ENCODE results near the gene MICU1.
A peak's percentile ranks its signal among the peaks of the same experiment; 100 is the strongest.

The MICU1 gene

DNA sequence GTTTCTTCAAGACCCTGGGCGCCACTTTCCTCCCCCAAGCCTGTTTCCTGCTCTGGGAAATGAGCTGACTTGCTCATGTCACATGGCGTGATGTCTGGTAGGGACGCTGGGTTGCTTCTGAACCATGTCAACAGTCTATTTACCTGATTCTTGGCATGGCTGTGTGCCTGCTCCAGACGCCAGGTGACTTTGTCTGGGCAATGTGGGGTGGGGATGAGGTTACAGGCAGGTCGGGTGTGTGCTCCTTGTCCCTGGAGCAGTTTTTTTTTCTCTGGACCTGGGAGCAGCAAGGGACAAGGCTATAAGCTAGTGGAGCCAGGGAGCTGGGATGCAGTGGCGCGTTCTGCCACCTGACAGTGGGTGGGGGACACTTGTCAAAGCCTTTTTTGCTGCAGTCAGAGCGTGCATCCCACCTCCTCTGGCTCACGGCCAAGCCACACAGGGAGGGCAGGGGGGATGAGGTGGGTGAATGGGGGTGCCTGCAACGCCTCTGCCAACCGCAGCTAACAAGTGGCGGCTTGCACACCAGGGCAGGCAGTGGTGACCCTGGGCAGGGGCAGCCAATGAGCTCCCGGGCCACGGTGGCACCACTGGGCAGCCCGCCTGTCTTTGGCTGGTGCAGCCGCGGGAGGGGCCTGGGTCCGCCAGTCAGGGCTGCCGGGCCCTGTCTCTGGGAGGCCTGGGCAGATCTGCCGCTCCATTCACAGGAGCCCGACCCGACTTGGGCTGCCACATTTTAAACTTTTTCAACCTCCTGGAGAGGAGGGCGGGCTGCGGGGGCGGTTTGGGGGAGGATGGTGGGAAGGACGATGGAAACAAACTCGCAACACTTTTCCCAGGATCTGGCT is 294.1 kb downstream of the MICU1 start:
- Histone ChIP-seq H3K4me3 (ENCODE audit: low read length) (peak overlapping the region; percentile 78), H3K27me3 (ENCODE audit: control insufficient read depth, low read length) (no peaks in the 10 kb centered on the region), H4K20me1 (ENCODE audit: control insufficient read depth, insufficient read depth, low read depth, low read length) (no peaks in the 10 kb centered on the region), H3K4me1 (ENCODE audit: control insufficient read depth, low read length) (peaks cover 82% of the 10 kb centered on the region), H3K36me3 (ENCODE audit: control insufficient read depth, low read length) (peaks cover 37% of the 10 kb centered on the region), H3F3A (ENCODE audit: control insufficient read depth, insufficient read depth) (peaks cover 15% of the 10 kb centered on the region), H3K9me2 (replicated peaks; ENCODE audit: control insufficient read depth, low read length) (no peaks in the 10 kb centered on the region), H3K79me2 (ENCODE audit: control insufficient read depth, low read length) (peaks cover 2% of the 10 kb centered on the region; the same call in 1 of the 2 replicates), H3K9me3 (ENCODE audit: control insufficient read depth, insufficient read depth, low read length) (no peaks in the 10 kb centered on the region), H3K4me2 (ENCODE audit: low read length) (peak overlapping the region; percentile 93), H3K27ac (ENCODE audit: low read depth, low read length) (peak overlapping the region; percentile 90)
- TF ChIP-seq EZH2phosphoT487 (IDR thresholded peaks at IDR 0.05; ENCODE audit: borderline replicate concordance, low read length), result no peak
- TF ChIP-seq, protein P1, sequence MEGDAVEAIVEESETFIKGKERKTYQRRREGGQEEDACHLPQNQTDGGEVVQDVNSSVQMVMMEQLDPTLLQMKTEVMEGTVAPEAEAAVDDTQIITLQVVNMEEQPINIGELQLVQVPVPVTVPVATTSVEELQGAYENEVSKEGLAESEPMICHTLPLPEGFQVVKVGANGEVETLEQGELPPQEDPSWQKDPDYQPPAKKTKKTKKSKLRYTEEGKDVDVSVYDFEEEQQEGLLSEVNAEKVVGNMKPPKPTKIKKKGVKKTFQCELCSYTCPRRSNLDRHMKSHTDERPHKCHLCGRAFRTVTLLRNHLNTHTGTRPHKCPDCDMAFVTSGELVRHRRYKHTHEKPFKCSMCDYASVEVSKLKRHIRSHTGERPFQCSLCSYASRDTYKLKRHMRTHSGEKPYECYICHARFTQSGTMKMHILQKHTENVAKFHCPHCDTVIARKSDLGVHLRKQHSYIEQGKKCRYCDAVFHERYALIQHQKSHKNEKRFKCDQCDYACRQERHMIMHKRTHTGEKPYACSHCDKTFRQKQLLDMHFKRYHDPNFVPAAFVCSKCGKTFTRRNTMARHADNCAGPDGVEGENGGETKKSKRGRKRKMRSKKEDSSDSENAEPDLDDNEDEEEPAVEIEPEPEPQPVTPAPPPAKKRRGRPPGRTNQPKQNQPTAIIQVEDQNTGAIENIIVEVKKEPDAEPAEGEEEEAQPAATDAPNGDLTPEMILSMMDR (IDR thresholded peaks at IDR 0.05; ENCODE audit: low read depth, low read length, poor library complexity, severe bottlenecking), result peak; percentile 43

DNA sequence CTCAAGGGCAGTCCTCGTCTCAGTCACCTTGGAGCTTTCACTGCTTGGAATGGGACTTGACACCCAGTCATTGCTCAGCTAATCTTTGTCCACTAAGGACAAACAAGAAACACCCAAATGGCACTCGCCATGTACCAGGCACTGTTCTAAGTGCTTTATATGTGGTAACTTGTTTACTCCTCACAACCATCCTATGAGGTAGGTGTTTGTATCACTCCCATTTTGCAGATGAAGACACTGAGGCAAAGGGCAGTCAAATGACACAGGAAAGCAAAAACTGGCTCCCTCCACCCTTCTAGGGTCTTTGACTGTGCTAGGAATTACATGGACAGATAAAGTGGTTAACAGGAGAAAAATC is 295.8 kb downstream of the MICU1 start:
- Histone ChIP-seq H3K27ac (ENCODE audit: low read depth, low read length) (peak overlapping the region; percentile 90), H3K27me3 (ENCODE audit: control insufficient read depth, low read length) (no peaks in the 10 kb centered on the region), H3K9me3 (ENCODE audit: control insufficient read depth, insufficient read depth, low read length) (no peaks in the 10 kb centered on the region), H3K4me3 (ENCODE audit: low read length) (peak overlapping the region; percentile 58), H3K4me2 (ENCODE audit: low read length) (peak overlapping the region; percentile 70), H4K20me1 (ENCODE audit: control insufficient read depth, insufficient read depth, low read depth, low read length) (no peaks in the 10 kb centered on the region), H3K36me3 (ENCODE audit: control insufficient read depth, low read length) (peaks cover 20% of the 10 kb centered on the region), H3K4me1 (ENCODE audit: control insufficient read depth, low read length) (peaks cover 72% of the 10 kb centered on the region), H3F3A (ENCODE audit: control insufficient read depth, insufficient read depth) (peaks cover 15% of the 10 kb centered on the region), H3K9me2 (replicated peaks; ENCODE audit: control insufficient read depth, low read length) (no peaks in the 10 kb centered on the region), H3K79me2 (ENCODE audit: control insufficient read depth, low read length) (peaks cover 2% of the 10 kb centered on the region; the same call in 1 of the 2 replicates)
- TF ChIP-seq EZH2phosphoT487 (IDR thresholded peaks at IDR 0.05; ENCODE audit: borderline replicate concordance, low read length), result no peak
- TF ChIP-seq, protein P1 (IDR thresholded peaks at IDR 0.05; ENCODE audit: low read depth, low read length, poor library complexity, severe bottlenecking), result no peak

DNA sequence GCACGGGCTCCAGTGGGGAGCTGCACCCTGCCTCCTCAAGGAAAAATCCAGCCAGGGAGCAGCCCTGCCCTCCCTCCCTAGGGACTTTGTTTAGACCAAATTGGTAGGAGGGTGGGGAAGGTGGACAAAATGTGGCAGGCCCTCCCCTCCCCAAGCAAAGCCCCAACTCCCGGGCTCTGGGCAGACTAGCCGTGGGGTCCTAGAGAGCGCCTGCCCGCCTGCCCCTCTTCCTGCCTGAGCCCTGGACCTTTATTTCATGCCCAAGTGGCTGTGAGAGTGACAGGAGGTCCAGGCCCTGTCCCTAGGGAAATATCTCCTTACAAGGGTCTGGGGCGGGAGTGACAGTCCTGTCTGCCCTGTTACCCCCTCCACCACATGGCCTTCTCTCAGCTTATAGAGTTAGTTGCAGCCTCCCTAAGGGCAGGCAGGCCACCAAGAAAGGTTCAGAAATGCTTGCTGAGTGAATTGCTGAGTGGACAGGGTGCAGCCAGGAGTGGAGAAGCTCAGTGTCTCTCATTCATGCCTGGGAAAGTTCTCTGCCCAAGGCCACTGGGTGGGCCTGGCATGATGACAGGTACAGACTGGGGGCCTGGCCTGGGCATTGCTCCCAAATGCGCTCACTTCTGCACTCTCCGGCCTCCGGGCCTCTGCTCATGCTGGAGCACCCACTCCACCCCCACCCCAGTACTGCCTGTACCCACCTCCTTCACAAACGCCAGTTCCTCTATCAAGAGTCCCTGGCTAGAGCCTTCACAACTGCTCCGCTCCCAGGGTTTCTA is 296.4 kb downstream of the MICU1 start:
- Histone ChIP-seq H3K4me3 (ENCODE audit: low read length) (peak overlapping the region; percentile 58), H3K79me2 (ENCODE audit: control insufficient read depth, low read length) (peaks cover 2% of the 10 kb centered on the region; the same call in 1 of the 2 replicates), H3K4me1 (ENCODE audit: control insufficient read depth, low read length) (peaks cover 72% of the 10 kb centered on the region), H3K9me2 (replicated peaks; ENCODE audit: control insufficient read depth, low read length) (no peaks in the 10 kb centered on the region), H3K27me3 (ENCODE audit: control insufficient read depth, low read length) (no peaks in the 10 kb centered on the region), H3K27ac (ENCODE audit: low read depth, low read length) (peak overlapping the region; percentile 90), H3F3A (ENCODE audit: control insufficient read depth, insufficient read depth) (peaks cover 14% of the 10 kb centered on the region), H3K36me3 (ENCODE audit: control insufficient read depth, low read length) (peaks cover 14% of the 10 kb centered on the region), H4K20me1 (ENCODE audit: control insufficient read depth, insufficient read depth, low read depth, low read length) (no peaks in the 10 kb centered on the region), H3K9me3 (ENCODE audit: control insufficient read depth, insufficient read depth, low read length) (no peaks in the 10 kb centered on the region), H3K4me2 (ENCODE audit: low read length) (peak overlapping the region; percentile 70)
- no peak for TF ChIP-seq EZH2phosphoT487 (IDR thresholded peaks at IDR 0.05; ENCODE audit: borderline replicate concordance, low read length)
- TF ChIP-seq, protein P1 (IDR thresholded peaks at IDR 0.05; ENCODE audit: low read depth, low read length, poor library complexity, severe bottlenecking), result no peak
